ENCODE results near the gene ANGPTL8.

The ANGPTL8 gene

DNA sequence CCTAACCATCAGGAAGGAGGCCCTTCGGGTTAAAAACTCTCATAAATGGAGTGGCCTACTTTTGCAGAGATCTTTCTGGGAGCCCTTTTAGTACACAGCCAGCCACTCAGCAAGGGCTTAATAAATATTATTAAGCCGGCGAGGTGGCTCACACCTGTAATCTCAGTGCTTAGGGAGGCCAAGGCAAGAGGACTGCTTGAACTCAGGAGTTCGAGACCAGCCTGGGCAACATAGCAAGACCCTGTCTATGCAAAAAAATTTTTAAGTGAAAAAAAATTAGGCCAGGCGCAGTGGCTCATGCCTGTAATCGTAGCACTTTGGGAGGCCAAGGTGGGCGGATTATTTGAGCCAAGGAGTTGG is 41.3 kb upstream of the ANGPTL8 start:
- no peak overlapping the region for H3K9ac ChIP-seq (ENCODE audit: low read length)
- no peaks in the 10 kb centered on the region for H3K27me3 ChIP-seq (ENCODE audit: control insufficient read depth, insufficient read depth, low read length)
- H3K4me1 ChIP-seq (ENCODE audit: control insufficient read depth, insufficient read depth, low read length), result peaks cover 27% of the 10 kb centered on the region
- no peaks in the 10 kb centered on the region for H3K36me3 ChIP-seq (ENCODE audit: control insufficient read depth, insufficient read depth, low read length)
- H3K4me3 ChIP-seq (ENCODE audit: low read length), result peak overlapping the region; percentile 55
- peak overlapping the region; percentile 94 for H3K27ac ChIP-seq (ENCODE audit: low read depth, low read length)

DNA sequence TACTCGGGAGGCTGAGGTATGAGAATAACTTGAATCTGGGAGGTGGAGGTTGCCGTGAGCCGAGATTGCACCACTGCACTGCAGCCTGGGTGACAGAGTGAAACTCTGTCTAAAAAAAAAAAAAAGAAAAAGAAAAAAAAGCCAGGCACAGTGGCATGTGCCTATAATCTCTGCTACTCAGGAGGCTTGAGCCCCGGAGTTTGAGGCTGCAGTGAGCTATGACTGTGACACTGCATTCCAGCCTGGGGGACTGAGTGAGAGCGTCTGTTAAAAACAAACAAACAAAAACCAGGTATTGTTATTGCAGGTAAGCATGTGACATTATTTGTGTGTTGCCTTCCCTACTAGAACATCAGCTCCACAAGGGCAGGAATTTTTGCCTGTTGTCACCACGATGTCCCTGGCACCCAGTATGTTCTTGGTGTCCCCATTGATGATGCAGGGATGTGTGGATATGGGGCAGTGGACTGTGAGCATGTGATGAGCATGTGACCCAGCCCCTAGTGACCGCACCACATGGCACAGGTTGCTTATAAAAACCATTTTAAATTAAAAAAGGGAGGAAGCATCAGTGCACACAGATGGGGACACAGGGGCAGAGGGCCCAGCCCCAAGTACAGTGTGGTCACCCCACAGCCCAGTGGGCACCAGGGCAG is 40.5 kb upstream of the ANGPTL8 start:
- Histone ChIP-seq H3K4me3 (ENCODE audit: low read length) (no peak overlapping the region), H3K4me1 (ENCODE audit: control insufficient read depth, insufficient read depth, low read length) (peaks cover 21% of the 10 kb centered on the region), H3K27ac (ENCODE audit: low read depth, low read length) (peak overlapping the region; percentile 94), H3K36me3 (ENCODE audit: control insufficient read depth, insufficient read depth, low read length) (no peaks in the 10 kb centered on the region), H3K27me3 (ENCODE audit: control insufficient read depth, insufficient read depth, low read length) (no peaks in the 10 kb centered on the region), H3K9ac (ENCODE audit: low read length) (no peak overlapping the region)

GRCh38 chr19:11199517-11199916 is 39.9 kb upstream of the ANGPTL8 start:
- H3K36me3 ChIP-seq (ENCODE audit: control insufficient read depth, insufficient read depth, low read length), result no peaks in the 10 kb centered on the region
- no peaks in the 10 kb centered on the region for H3K27me3 ChIP-seq (ENCODE audit: control insufficient read depth, insufficient read depth, low read length)
- H3K4me3 ChIP-seq (ENCODE audit: low read length), result no peak overlapping the region
- peak overlapping the region; percentile 94 for H3K27ac ChIP-seq (ENCODE audit: low read depth, low read length)
- H3K9ac ChIP-seq (ENCODE audit: low read length), result no peak overlapping the region
- H3K4me1 ChIP-seq (ENCODE audit: control insufficient read depth, insufficient read depth, low read length), result peaks cover 21% of the 10 kb centered on the region

DNA sequence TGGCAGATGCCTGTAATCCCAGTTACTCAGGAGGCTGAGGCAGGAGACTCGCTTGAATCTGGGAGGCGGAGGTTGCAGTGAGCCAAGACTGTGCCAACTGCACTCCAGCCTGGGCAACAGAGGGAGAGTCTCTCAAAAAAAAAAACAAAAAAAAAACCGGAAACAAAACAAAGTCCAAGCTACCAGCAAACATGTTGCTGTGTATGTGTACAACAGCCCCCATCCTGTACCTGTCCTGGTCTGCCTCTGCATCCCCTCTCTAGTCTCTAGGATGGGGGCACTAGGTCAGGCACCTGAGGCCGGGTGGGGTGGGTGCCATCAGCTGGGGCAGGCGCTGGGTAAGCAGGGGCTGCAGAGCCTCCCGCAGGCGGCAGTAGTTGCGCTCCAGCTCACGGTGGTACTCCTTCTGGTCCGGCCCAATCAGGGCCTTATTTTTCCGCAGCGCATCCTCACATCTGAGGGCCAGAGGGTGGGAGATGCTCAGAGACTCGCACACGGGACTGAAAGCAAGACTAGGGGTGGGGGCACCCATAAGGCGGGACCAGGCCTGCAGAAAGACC is 39.3 kb upstream of the ANGPTL8 start:
- Histone ChIP-seq H3K9ac (ENCODE audit: low read length) (no peak overlapping the region), H3K27ac (ENCODE audit: low read depth, low read length) (peak overlapping the region; percentile 94), H3K4me3 (ENCODE audit: low read length) (no peak overlapping the region), H3K4me1 (ENCODE audit: control insufficient read depth, insufficient read depth, low read length) (peaks cover 27% of the 10 kb centered on the region), H3K27me3 (ENCODE audit: control insufficient read depth, insufficient read depth, low read length) (no peaks in the 10 kb centered on the region), H3K36me3 (ENCODE audit: control insufficient read depth, insufficient read depth, low read length) (no peaks in the 10 kb centered on the region)

- Histone ChIP-seq H3K4me1 (ENCODE audit: control insufficient read depth, insufficient read depth, low read length) (peaks cover 23% of the 10 kb centered on the region), H3K27ac (ENCODE audit: low read depth, low read length) (peak overlapping the region; percentile 98), H3K27me3 (ENCODE audit: control insufficient read depth, insufficient read depth, low read length) (no peaks in the 10 kb centered on the region), H3K4me3 (ENCODE audit: low read length) (no peak overlapping the region), H3K9ac (ENCODE audit: low read length) (no peak overlapping the region), H3K36me3 (ENCODE audit: control insufficient read depth, insufficient read depth, low read length) (no peaks in the 10 kb centered on the region)
These were observed 38.5 kb upstream of the ANGPTL8 start for GRCh38 chr19:11200931-11201330.

GRCh38 chr19:11201791-11202190 is 37.6 kb upstream of the ANGPTL8 start:
- H3K4me1 ChIP-seq (ENCODE audit: control insufficient read depth, insufficient read depth, low read length), result peaks cover 23% of the 10 kb centered on the region
- H3K9ac ChIP-seq (ENCODE audit: low read length), result no peak overlapping the region
- H3K27ac ChIP-seq (ENCODE audit: low read depth, low read length), result peak overlapping the region; percentile 98
- H3K4me3 ChIP-seq (ENCODE audit: low read length), result no peak overlapping the region
- no peaks in the 10 kb centered on the region for H3K27me3 ChIP-seq (ENCODE audit: control insufficient read depth, insufficient read depth, low read length)
- H3K36me3 ChIP-seq (ENCODE audit: control insufficient read depth, insufficient read depth, low read length), result no peaks in the 10 kb centered on the region

GRCh38 chr19:11202488-11203193 is 36.8 kb upstream of the ANGPTL8 start:
- Histone ChIP-seq H3K27me3 (ENCODE audit: control insufficient read depth, insufficient read depth, low read length) (no peaks in the 10 kb centered on the region), H3K36me3 (ENCODE audit: control insufficient read depth, insufficient read depth, low read length) (no peaks in the 10 kb centered on the region), H3K9ac (ENCODE audit: low read length) (peak overlapping the region; percentile 29), H3K27ac (ENCODE audit: low read depth, low read length) (peak overlapping the region; percentile 98), H3K4me1 (ENCODE audit: control insufficient read depth, insufficient read depth, low read length) (peaks cover 23% of the 10 kb centered on the region), H3K4me3 (ENCODE audit: low read length) (peak overlapping the region; percentile 14)

DNA sequence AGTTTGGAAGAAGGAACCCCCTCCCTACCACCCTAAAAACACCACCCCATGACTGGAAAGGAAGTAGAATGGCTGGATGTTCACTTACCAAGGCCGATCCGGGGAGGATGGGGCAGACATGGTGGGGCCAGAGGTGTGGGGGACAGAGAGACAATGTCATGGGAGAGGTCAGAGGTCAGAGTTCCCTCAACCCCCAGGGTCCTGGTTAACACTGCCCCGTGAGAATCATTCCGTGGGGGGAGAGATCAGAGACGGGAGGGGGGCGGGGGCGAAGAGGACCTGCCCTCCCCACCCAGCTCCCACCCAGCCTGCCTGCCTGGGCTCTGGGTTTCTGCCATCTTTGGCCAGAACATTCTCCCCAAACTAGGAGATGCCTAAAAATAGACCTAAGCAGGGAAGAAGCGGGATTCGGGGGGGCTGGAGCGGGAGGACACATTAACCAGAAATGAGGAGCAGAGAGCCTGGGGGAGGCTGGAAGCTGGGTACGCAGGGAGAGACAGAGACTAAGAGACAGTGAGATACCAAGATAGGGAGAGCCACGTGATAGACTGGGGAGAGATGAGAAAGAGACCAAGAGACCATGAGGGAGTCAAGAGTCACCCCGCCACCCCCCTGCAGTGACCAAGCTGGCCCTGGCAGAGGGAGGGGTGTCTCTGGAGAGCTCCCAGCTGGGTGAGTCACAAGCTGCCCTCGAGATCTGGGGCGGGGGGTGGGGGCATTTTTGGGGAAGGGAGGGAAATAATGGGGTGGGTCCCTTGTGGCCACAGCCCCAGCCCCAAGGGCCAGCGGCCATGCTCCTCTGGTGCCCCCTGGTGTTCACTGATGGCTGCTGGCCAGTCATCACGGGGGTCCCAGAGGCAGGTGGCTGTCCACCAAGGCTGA is 36.0 kb upstream of the ANGPTL8 start:
- H3K4me1 ChIP-seq (ENCODE audit: control insufficient read depth, insufficient read depth, low read length), result peaks cover 20% of the 10 kb centered on the region
- H3K36me3 ChIP-seq (ENCODE audit: control insufficient read depth, insufficient read depth, low read length), result no peaks in the 10 kb centered on the region
- peak overlapping the region; percentile 59 for H3K4me3 ChIP-seq (ENCODE audit: low read length)
- H3K9ac ChIP-seq (ENCODE audit: low read length), result peak overlapping the region; percentile 29
- peak overlapping the region; percentile 98 for H3K27ac ChIP-seq (ENCODE audit: low read depth, low read length)
- H3K27me3 ChIP-seq (ENCODE audit: control insufficient read depth, insufficient read depth, low read length), result no peaks in the 10 kb centered on the region

DNA sequence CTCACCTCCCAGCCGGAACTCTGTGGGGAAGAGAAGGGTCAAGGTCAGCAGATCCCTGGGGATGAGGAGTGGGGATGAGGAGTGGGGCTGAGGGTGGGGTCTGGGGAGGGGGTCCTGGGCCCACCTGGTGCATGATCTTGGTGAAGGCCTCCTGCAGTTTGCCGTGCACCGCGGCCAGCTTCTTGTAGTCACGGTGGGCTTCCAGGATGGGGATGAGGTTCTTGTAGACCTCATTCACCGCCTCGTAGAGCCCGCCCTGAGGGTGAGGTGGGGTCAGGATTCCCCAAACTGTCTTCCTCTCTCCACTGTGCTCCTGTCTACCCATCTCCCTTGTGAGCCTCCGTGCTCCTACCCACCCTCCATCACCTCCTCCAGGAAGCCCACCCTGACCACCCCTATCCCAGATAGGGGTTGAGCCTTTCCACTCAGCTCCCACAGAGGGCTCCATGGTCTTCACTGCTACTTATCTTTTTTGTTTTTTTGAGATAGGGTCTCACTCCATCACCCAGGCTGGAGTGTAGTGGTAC is 35.3 kb upstream of the ANGPTL8 start:
- peak overlapping the region; percentile 98 for H3K27ac ChIP-seq (ENCODE audit: low read depth, low read length)
- H3K4me3 ChIP-seq (ENCODE audit: low read length), result peak overlapping the region; percentile 59
- H3K27me3 ChIP-seq (ENCODE audit: control insufficient read depth, insufficient read depth, low read length), result no peaks in the 10 kb centered on the region
- peak overlapping the region; percentile 4 for H3K9ac ChIP-seq (ENCODE audit: low read length)
- H3K36me3 ChIP-seq (ENCODE audit: control insufficient read depth, insufficient read depth, low read length), result no peaks in the 10 kb centered on the region
- peaks cover 20% of the 10 kb centered on the region for H3K4me1 ChIP-seq (ENCODE audit: control insufficient read depth, insufficient read depth, low read length)

DNA sequence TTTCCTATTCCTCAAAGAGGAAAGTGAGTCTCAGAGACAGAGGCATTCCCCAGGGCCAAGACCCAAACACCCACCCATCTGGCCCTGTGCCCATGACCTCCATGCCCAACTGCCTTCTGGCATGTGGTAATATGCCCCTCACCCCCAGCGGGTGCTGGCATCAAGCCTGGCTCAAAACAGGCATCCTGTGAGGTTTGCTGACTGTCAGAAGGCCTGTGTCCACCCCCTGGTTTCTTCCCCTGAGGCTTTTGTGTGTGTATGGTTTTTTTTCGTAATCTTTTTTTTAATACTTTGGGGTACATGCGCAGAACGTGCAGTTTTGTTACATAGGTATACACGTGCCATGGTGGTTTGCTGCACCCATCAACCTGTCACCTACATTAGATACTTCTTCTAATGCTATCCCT is 34.5 kb upstream of the ANGPTL8 start:
- H3K4me3 ChIP-seq (ENCODE audit: low read length), result no peak overlapping the region
- H3K36me3 ChIP-seq (ENCODE audit: control insufficient read depth, insufficient read depth, low read length), result peaks cover 2% of the 10 kb centered on the region
- H3K4me1 ChIP-seq (ENCODE audit: control insufficient read depth, insufficient read depth, low read length), result peaks cover 20% of the 10 kb centered on the region
- no peaks in the 10 kb centered on the region for H3K27me3 ChIP-seq (ENCODE audit: control insufficient read depth, insufficient read depth, low read length)
- H3K27ac ChIP-seq (ENCODE audit: low read depth, low read length), result peak overlapping the region; percentile 98
- no peak overlapping the region for H3K9ac ChIP-seq (ENCODE audit: low read length)

GRCh38 chr19:11205939-11206570 is 33.4 kb upstream of the ANGPTL8 start:
- H3K27me3 ChIP-seq (ENCODE audit: control insufficient read depth, insufficient read depth, low read length), result no peaks in the 10 kb centered on the region
- no peak overlapping the region for H3K9ac ChIP-seq (ENCODE audit: low read length)
- no peak overlapping the region for H3K4me3 ChIP-seq (ENCODE audit: low read length)
- H3K36me3 ChIP-seq (ENCODE audit: control insufficient read depth, insufficient read depth, low read length), result peaks cover 8% of the 10 kb centered on the region
- H3K4me1 ChIP-seq (ENCODE audit: control insufficient read depth, insufficient read depth, low read length), result peaks cover 20% of the 10 kb centered on the region
- H3K27ac ChIP-seq (ENCODE audit: low read depth, low read length), result peak overlapping the region; percentile 38

Measured in rectal smooth muscle tissue (tissue), 1 donor.